Measurements from ENCODE around the gene NLRP11.

Gene NLRP11

DNA sequence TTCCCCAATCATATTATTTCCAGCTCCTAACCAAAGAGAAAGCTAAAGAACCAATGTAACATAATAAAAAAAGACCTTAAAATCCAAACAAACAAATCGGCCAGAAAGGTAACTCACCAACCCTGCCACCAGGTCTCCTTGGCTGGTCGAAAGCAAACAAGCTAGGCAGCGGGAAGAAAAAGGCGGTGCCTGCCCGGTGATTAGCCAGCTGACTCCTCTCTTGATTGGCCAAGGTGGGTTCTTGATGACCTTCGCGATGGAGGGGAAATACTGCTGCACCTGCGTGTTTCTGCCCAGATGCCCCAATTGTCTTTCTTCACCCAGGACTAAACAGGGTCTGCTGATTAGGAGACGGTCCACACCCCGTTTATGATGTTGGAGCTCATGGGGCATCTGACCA is at the start of gene NLRP11:
Gene NLRP11 (minus strand): TSS at position 154 of the 400 bp plus-strand sequence. CDS start 13,825 bp downstream, outside the sequence.
- DNase-seq (ENCODE audit: low read depth in 2 of 2, low spot score in 1 of 2), result no peak

- no peak for DNase-seq (ENCODE audit: low read depth in 2 of 2, low spot score in 1 of 2)
Observed at GRCh38 chr19:55877211-55877610, 45.4 kb upstream of the NLRP11 start.

- no peak for DNase-seq (ENCODE audit: low read depth in 2 of 2, low spot score in 1 of 2)
Observed at GRCh38 chr19:55870736-55871135, 38.9 kb upstream of the NLRP11 start.

DNA sequence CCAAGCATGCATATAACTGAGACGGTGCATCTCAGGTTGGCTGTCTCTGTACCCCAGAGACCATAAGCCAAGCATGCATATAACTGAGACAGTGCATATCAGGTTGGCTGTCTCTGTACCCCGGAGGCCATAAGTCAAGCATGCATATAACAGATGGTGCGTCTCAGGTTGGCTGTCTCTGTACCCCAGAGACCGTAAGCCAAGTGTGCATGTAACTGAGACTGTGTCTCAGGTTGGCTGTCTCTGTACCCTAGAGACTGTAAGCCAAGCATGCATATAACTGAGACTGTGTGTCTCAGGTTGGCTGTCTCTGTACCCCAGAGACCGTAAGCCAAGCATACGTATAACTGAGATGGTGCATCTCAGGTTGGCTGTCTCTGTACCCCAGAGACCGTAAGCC is 35.3 kb upstream of the NLRP11 start:
- DNase-seq (ENCODE audit: low read depth in 2 of 2, low spot score in 1 of 2), result no peak

GRCh38 chr19:55866521-55866920 is 34.7 kb upstream of the NLRP11 start:
- DNase-seq (ENCODE audit: low read depth in 2 of 2, low spot score in 1 of 2), result no peak

GRCh38 chr19:55858969-55859368 is 27.2 kb upstream of the NLRP11 start:
- DNase-seq (ENCODE audit: low read depth in 2 of 2, low spot score in 1 of 2), result no peak

DNA sequence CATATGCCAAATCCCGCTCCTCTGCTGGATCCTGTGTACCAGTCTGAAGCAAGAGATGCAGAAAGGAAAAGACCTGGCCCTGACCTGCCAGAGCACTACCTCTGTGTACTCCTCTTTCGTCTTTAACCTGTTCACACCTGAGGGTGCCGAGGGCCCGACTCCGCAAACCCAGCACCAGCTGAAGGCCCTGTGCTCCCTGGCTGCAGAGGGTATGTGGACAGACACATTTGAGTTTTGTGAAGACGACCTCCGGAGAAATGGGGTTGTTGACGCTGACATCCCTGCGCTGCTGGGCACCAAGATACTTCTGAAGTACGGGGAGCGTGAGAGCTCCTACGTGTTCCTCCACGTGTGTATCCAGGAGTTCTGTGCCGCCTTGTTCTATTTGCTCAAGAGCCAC is 26.6 kb upstream of the NLRP11 start:
- no peak for DNase-seq (ENCODE audit: low read depth in 2 of 2, low spot score in 1 of 2)

GRCh38 chr19:55857974-55858373 is 26.2 kb upstream of the NLRP11 start:
- DNase-seq (ENCODE audit: low read depth in 2 of 2, low spot score in 1 of 2), result no peak

DNA sequence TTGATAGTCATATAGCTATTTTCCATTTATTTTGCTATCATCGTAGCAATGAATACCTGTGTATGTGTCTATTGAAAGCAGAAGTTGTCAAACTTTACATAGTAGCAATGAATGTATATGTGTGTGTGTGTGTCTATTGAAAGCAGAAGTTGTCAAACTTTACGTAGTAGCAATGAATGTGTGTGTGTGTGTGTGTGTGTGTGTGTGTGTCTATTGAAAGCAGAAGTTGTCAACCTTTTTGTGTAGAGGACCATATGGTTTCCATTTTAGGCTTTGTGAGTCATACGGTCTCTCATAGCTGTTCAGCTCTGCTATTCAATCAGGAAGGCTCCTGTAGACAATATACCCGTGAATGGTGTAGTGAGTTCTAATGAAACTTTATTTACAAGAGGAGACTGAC is 25.4 kb upstream of the NLRP11 start:
- no peak for DNase-seq (ENCODE audit: low read depth in 2 of 2, low spot score in 1 of 2)

GRCh38 chr19:55855160-55855559 is 23.4 kb upstream of the NLRP11 start:
- DNase-seq (ENCODE audit: low read depth in 2 of 2, low spot score in 1 of 2), result no peak

- no peak for DNase-seq (ENCODE audit: low read depth in 2 of 2, low spot score in 1 of 2)
Observed at GRCh38 chr19:55838906-55839305, 7.1 kb upstream of the NLRP11 start.

- DNase-seq (ENCODE audit: low read depth in 2 of 2, low spot score in 1 of 2), result no peak
Observed at GRCh38 chr19:55838251-55838650, 6.5 kb upstream of the NLRP11 start.

DNA sequence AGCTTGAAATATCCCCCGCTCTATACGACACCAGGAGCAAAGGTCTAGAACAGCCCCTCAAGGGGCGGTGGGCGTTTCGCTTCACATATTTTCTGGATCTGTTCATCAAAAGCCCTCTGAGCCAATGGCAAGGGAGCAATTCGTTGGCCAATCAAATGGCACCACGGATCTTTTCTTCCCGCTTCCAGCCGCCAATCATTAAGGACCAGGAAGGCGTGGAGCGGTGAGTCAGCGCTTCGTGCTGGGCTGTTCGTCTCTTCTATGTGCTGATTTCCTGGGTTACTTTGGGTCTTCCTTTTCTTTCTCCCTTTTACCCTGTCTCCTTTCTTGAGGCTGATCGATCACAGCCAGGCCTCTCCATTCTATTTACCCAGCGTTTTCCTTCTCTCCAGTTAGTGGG is 4.5 kb upstream of the NLRP11 start, which contains the start of gene NLRP4:
Gene NLRP4 (plus strand): TSS at position 201 of the 400 bp plus-strand sequence. CDS start 15,541 bp downstream, outside the sequence.
- no peak for DNase-seq (ENCODE audit: low read depth in 2 of 2, low spot score in 1 of 2)

DNA sequence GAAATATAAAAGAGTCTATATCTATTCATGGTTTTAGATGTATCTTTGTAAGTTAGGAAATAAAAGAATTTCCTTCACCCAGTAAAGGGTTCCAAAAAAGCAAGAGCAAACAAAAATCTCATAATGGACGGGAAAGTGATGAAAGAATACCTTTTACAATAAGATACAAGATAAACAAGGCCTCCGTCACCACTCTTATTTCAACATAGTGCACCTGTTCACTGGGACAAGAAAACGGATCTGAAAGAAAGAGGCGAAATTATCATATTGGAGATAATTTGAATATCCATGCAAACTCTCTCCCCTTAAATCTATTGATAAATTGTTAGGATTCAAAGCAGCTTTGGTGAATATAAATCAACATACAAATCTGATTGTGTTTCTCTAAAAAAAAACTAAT is 877 bp upstream of the NLRP11 start:
- no peak for DNase-seq (ENCODE audit: low read depth in 2 of 2, low spot score in 1 of 2)

GRCh38 chr19:55830656-55831055 is 1.1 kb downstream of the NLRP11 start:
- no peak for DNase-seq (ENCODE audit: low read depth in 2 of 2, low spot score in 1 of 2)

- no peak for DNase-seq (ENCODE audit: low read depth in 2 of 2, low spot score in 1 of 2)
Observed at GRCh38 chr19:55820037-55820436, 11.8 kb downstream of the NLRP11 start.

- DNase-seq (ENCODE audit: low read depth in 2 of 2, low spot score in 1 of 2), result no peak
Observed at GRCh38 chr19:55813906-55814305, 17.9 kb downstream of the NLRP11 start.

DNA sequence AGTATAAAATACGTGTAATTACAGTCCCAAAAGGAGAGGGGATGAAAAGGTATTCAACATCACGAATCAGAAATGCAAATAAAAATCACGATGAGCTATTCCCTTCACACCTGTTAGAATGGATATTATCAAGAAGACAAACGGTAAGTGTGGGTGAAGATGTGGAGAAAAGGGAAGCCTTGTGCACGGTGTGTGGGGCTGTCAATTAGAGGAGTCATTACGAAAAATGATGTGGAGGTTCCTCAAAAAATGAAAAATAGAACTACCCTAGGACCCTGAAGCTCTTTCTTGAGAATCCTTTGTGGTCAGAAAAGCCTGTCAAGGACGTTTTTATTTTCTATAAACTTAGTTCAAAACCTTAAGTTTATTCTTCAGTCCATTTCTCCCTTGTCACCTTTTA is 19.4 kb downstream of the NLRP11 start:
- DNase-seq (ENCODE audit: low read depth in 2 of 2, low spot score in 1 of 2), result no peak

- DNase-seq (ENCODE audit: low read depth in 2 of 2, low spot score in 1 of 2), result no peak
Observed at GRCh38 chr19:55811340-55811739, 20.5 kb downstream of the NLRP11 start.

GRCh38 chr19:55809381-55810058 is 22.3 kb downstream of the NLRP11 start:
- DNase-seq (ENCODE audit: low read depth in 2 of 2, low spot score in 1 of 2), result no peak

GRCh38 chr19:55802281-55802680 is 29.5 kb downstream of the NLRP11 start:
- no peak for DNase-seq (ENCODE audit: low read depth in 2 of 2, low spot score in 1 of 2)

GRCh38 chr19:55801416-55801815 is 30.4 kb downstream of the NLRP11 start:
- no peak for DNase-seq (ENCODE audit: low read depth in 2 of 2, low spot score in 1 of 2)

GRCh38 chr19:55795021-55795420 is 36.8 kb downstream of the NLRP11 start:
- DNase-seq (ENCODE audit: low read depth in 2 of 2, low spot score in 1 of 2), result no peak

All from stimulated activated CD8-positive, alpha-beta memory T cell treated with anti-CD3 and anti-CD28 coated beads, Interleukin-4, amount 100 ng/mL, for 4 hours (primary cell).